Dendritic cell treated with granulocyte-macrophage colony-stimulating factor and Interleukin-4, amounts not matched to agents 40 ng/mL and 50 ng/mL, for 4 days (primary cell): ENCODE results near the gene RAC3.

Experiments
- H3K27ac Mint-ChIP-seq: one replicate; pipeline ENCODE4 v1.8.0; 2022; ENCODE audit warnings: mild to moderate bottlenecking, mixed read lengths
- H3K27me3 Mint-ChIP-seq: one replicate; pipeline ENCODE4 v1.8.0; 2022; ENCODE audit warnings: mild to moderate bottlenecking, mixed read lengths
- H3K36me3 Mint-ChIP-seq: one replicate; pipeline ENCODE4 v1.8.0; 2022; ENCODE audit warnings: low read depth, mixed read lengths
- H3K4me1 Mint-ChIP-seq: one replicate; pipeline ENCODE4 v1.8.0; 2022; ENCODE audit warnings: low read depth, mixed read lengths
- H3K4me3 Mint-ChIP-seq: one replicate; pipeline ENCODE4 v1.8.0; 2022; ENCODE audit warnings: mild to moderate bottlenecking, moderate library complexity, mixed read lengths
- H3K9me3 Mint-ChIP-seq: one replicate; pipeline ENCODE4 v1.8.0; 2022; ENCODE audit warnings: mixed read lengths
- intact Hi-C: fragments of 100-400 bp; cut with micrococcal nuclease; formaldehyde crosslinking; loops from one replicate; pipeline ENCODE4 v1.15.0; 2022

RAC3 gene

DNA sequence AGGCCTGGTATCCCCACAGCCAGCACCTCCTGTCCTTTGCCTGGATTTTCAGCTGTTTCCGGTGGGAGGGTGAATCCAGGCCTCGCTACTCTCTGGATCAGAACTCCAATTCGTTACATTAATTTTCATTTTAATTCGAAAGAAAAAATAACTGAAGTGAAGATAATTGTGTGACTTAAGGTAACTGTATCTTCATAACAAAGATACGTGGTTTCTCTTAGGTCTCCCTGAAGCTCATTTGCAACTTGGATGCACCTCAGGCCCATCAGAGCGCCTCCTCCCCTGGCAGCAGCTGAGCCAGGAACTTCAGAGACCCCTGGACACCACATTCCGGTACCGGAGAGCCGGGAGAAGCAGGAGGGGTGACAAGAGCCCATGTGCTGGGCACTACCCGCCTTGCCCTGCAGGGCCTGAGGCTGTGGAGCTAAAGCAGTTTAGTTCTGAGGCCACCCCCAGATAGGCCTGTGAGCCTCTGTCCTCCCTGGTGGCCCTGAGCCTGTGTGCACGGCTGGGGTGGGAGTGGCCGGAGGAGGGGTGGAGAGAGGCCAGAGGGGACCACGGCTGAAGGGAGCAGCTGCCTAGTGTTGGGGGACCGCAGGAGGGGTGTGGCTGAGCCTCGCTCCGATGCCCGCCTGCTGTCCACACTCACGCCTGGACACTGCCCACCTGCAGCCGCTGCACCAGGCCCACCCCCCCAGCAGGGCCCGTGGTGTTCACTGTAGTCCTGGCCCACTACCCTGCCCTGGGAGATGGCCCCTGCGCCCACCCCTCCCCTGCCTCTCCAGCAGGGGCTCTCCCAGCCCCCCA is 45.5 kb downstream of the RAC3 start:
- peaks cover 5% of the 10 kb centered on the region for H3K4me1 Mint-ChIP-seq
- no peak overlapping the region for H3K4me3 Mint-ChIP-seq
- intact Hi-C loops = no loop called here
- no peaks in the 10 kb centered on the region for H3K9me3 Mint-ChIP-seq
- no peak overlapping the region for H3K27ac Mint-ChIP-seq
- peaks cover 48% of the 10 kb centered on the region for H3K36me3 Mint-ChIP-seq
- H3K27me3 Mint-ChIP-seq = peaks cover 9% of the 10 kb centered on the region

DNA sequence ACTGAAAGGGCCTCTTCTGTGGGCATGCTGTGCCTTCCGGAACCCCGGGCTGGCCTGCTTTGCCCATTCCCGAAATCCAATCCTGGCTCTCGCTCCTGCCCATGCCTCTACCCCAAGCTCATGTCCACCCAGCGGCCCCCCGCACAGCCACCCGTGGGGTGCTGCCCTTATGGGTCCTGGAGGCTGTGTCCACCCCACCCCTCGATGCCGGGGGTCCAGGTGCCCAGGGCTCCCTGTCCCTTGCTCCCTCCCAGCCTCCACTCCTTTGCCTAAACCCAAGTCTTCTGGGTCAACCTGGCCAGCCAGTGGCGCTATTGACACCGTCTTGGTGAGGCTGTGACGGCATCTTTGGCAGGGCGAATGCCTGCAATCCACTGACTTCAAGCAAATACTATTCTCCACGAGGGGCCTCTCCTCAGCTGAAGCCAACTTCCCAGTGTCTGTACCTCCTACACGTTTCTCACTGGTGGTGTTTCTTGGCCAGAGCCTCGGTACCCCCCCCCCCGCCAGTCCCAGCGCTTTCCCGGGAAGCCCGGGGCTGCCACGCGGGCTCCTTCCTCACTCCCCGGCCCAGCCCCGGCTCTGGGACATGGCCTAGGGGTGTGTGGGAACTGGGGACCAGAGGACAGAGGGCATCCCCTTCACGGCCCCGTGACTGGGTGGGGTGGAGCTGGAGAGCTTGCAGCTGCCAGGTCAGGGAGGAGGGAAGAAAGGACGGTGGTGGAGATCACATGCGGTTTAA is 46.3 kb downstream of the RAC3 start:
- Mint-ChIP-seq H3K27ac (no peak overlapping the region), H3K27me3 (peaks cover 7% of the 10 kb centered on the region), H3K9me3 (no peaks in the 10 kb centered on the region), H3K36me3 (peaks cover 56% of the 10 kb centered on the region), H3K4me3 (no peak overlapping the region), H3K4me1 (peaks cover 5% of the 10 kb centered on the region)
- intact Hi-C loops = no loop called here

- H3K27ac Mint-ChIP-seq = no peak overlapping the region
- no peaks in the 10 kb centered on the region for H3K9me3 Mint-ChIP-seq
- H3K4me1 Mint-ChIP-seq = peaks cover 5% of the 10 kb centered on the region
- H3K4me3 Mint-ChIP-seq = no peak overlapping the region
- peaks cover 7% of the 10 kb centered on the region for H3K27me3 Mint-ChIP-seq
- intact Hi-C loops = no loop called here
- peaks cover 63% of the 10 kb centered on the region for H3K36me3 Mint-ChIP-seq
These were observed 47.0 kb downstream of the RAC3 start for GRCh38 chr17:82078433-82078832.

GRCh38 chr17:82079001-82079677 is 47.7 kb downstream of the RAC3 start:
- peaks cover 70% of the 10 kb centered on the region for H3K36me3 Mint-ChIP-seq
- no peak overlapping the region for H3K27ac Mint-ChIP-seq
- H3K4me3 Mint-ChIP-seq = no peak overlapping the region
- no peaks in the 10 kb centered on the region for H3K9me3 Mint-ChIP-seq
- intact Hi-C loops = no loop called here
- peaks cover 5% of the 10 kb centered on the region for H3K4me1 Mint-ChIP-seq
- peaks cover 1% of the 10 kb centered on the region for H3K27me3 Mint-ChIP-seq

DNA sequence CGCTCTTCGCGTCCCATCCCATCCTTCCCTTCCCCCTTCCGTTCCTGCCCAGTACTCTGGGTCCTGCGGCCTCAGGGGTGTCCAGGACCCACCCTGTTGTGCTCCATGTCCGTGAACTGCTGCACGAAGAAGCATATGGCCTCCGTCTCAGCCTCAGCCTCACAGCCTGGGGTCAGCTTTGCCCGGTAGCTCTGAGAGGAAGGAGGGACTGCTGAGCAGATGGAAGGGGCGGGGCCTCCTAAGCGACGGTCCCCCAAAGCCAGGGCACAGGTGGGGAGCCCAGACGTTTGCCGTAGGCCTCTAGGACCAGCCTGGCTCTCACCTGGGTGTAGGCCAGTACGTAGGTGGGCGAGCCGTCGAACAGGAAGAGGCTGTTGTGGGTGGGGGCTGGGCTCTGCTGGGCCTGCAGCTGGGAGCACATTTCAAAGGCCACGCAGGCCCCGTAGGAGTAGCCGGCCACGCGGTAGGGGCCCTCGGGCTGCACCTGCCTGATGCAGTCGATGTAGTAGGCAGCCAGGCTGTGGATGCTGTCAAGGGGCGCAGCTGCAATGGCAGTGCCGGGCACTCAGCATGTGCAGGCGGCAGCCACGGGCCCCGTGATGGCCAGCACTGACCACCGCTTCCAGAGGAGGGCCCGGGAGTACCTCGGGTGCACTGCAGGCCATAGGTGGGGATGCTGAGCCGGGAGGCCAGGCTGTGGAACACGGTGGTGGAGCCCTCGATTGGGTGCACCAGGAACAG is 48.7 kb downstream of the RAC3 start:
- H3K4me1 Mint-ChIP-seq = peaks cover 5% of the 10 kb centered on the region
- H3K9me3 Mint-ChIP-seq = no peaks in the 10 kb centered on the region
- H3K27ac Mint-ChIP-seq = no peak overlapping the region
- peaks cover 1% of the 10 kb centered on the region for H3K27me3 Mint-ChIP-seq
- no peak overlapping the region for H3K4me3 Mint-ChIP-seq
- peaks cover 81% of the 10 kb centered on the region for H3K36me3 Mint-ChIP-seq
- intact Hi-C loops = no loop called here

DNA sequence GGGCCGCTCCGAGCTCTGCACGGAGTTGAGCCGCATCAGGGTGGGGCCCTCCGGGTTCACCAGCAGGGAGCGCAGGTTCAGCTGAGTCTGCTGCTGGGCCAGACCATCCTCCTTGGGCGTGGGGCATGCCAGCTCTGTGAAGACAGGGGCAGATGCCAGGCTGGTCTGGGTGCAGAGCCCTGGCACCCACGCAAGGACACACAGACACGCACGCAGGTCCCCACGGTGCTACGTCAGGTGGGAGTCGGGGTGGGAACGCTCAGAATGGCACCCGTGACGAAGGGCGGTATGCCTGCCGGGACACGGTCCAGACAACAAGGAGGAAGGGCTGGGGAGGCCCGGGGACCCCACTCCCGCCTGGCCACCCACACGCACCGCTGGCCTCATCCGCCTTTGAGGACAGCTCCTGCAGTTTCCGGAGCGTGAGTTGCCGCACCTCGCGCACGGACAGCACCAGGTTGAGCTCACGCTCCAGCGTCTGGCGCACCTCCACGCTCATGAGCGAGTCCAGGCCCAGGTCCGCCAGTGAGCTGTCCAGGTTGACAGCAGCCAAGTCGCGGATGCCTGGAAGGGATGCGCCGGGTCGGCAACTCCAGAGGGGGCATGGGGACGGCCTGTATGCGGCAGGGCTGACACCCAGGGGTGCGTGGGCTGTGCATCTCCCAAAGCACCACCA is 49.4 kb downstream of the RAC3 start:
- Mint-ChIP-seq H3K4me3 (no peak overlapping the region), H3K4me1 (peaks cover 5% of the 10 kb centered on the region), H3K27ac (no peak overlapping the region), H3K9me3 (no peaks in the 10 kb centered on the region), H3K27me3 (peaks cover 1% of the 10 kb centered on the region), H3K36me3 (peaks cover 88% of the 10 kb centered on the region)
- intact Hi-C loops = no loop called here

DNA sequence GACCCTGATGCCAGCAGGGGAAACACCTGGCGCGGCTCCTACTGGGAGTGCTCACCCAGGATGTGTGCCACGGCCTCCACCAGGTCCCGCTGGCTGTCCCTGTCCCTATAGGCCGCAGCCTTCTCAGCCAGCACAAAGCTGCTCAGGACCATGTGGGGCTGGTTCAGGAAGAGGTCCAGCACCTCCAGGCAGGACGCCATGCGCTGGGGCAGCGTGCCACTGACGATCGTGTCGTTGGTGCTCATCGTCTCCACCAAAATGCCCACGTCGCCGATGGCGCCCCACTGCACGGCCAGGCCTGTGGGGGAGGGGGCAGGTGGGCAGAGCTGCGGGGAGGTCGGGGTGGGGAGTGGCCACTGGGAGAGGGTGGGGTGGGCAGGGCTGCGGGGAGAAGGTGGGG is 50.1 kb downstream of the RAC3 start:
- intact Hi-C loops = no loop called here
- no peak overlapping the region for H3K4me3 Mint-ChIP-seq
- H3K4me1 Mint-ChIP-seq = peaks cover 5% of the 10 kb centered on the region
- H3K27ac Mint-ChIP-seq = no peak overlapping the region
- H3K36me3 Mint-ChIP-seq = peaks cover 94% of the 10 kb centered on the region
- H3K9me3 Mint-ChIP-seq = no peaks in the 10 kb centered on the region
- H3K27me3 Mint-ChIP-seq = peaks cover under 1% of the 10 kb centered on the region

- Mint-ChIP-seq H3K27ac (no peak overlapping the region), H3K4me3 (no peak overlapping the region), H3K4me1 (peaks cover 5% of the 10 kb centered on the region), H3K36me3 (peaks cover 98% of the 10 kb centered on the region), H3K9me3 (no peaks in the 10 kb centered on the region), H3K27me3 (no peaks in the 10 kb centered on the region)
- intact Hi-C loops = no loop called here
These were observed 50.5 kb downstream of the RAC3 start for GRCh38 chr17:82081966-82082365.

DNA sequence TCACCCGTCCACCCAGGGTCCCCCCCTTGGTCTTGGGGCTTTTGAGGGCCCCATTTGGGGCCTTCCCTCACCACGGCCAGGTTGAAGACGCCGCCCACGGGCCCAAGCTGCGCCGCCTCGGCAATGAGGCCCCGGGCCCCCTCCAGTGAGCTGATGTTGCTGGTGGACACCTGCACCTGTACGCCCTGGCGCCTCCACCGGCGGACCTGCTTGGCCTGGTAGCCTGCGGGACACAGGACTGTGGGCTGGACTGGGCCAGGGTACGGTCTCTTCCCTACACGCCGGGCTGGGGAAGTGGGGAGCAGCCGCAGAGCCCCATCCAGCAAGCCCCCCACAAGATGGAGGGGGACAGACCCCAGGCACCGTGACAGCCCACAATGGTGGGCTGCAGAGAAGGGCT is 51.0 kb downstream of the RAC3 start:
- H3K9me3 Mint-ChIP-seq = no peaks in the 10 kb centered on the region
- H3K4me3 Mint-ChIP-seq = no peak overlapping the region
- H3K4me1 Mint-ChIP-seq = peaks cover 5% of the 10 kb centered on the region
- peaks cover 100% of the 10 kb centered on the region for H3K36me3 Mint-ChIP-seq
- no peak overlapping the region for H3K27ac Mint-ChIP-seq
- intact Hi-C loops = no loop called here
- no peaks in the 10 kb centered on the region for H3K27me3 Mint-ChIP-seq

DNA sequence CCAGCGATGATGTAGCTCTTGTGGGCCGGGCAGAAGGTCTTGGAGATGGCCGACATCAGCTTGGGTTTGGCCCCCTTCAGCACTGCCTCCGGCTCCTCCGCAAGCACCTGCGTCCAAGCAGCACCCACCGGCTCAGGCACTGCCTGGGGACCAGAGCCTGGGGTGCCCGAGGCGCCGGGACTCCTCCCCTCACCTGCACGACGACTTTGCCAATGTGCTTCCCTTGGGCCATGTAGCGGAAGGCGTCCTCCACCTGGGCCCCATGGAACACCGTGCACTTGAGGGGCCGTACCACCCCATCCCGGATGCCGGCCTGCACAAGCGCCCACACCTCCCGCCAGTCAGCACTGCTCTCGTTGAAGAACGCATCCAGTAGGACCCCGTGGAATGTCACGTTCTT is 51.5 kb downstream of the RAC3 start:
- no peaks in the 10 kb centered on the region for H3K9me3 Mint-ChIP-seq
- H3K36me3 Mint-ChIP-seq = peaks cover 100% of the 10 kb centered on the region
- peaks cover 3% of the 10 kb centered on the region for H3K4me1 Mint-ChIP-seq
- intact Hi-C loops = no loop called here
- H3K27me3 Mint-ChIP-seq = no peaks in the 10 kb centered on the region
- no peak overlapping the region for H3K27ac Mint-ChIP-seq
- H3K4me3 Mint-ChIP-seq = no peak overlapping the region
